ENCODE data around the gene NUDT9. TPM values are rescaled to one million over a fixed set of nuclear protein-coding genes. Genes with fewer than 3 reads are reported as not detected.
"Not testable (repeated sequence)": the region's sequence is repeated elsewhere in the genome, so short reads cannot be mapped to it uniquely, and the experiment has no call there.

Gene NUDT9
- total RNA-seq, 1 experiment from 2014 or later: 14.7 TPM

- Histone ChIP-seq H3K36me3 (ENCODE audit: low read depth, low read length) (no peaks in the 10 kb centered on the region), H4K20me1 (ENCODE audit: low read length) (no peaks in the 10 kb centered on the region), H3K4me2 (ENCODE audit: low read length) (no peak overlapping the region), H3K9ac (ENCODE audit: low read length) (no peak overlapping the region), H3K9me2 (replicated peaks; ENCODE audit: low read length) (no peaks in the 10 kb centered on the region), H3K27me3 (ENCODE audit: low read length) (no peaks in the 10 kb centered on the region), H3K27ac (ENCODE audit: low read length) (no peak overlapping the region), H3K79me2 (ENCODE audit: low read length) (no peaks in the 10 kb centered on the region), H3F3A (ENCODE audit: low read length, unreplicated experiment) (no peaks in the 10 kb centered on the region), H3K9me3 (ENCODE audit: low read length) (no peaks in the 10 kb centered on the region), H3K4me1 (ENCODE audit: insufficient read depth, low read length) (no peaks in the 10 kb centered on the region), H3K4me3 (ENCODE audit: low read length) (no peak overlapping the region), H2AFZ (ENCODE audit: low read length) (no peak overlapping the region)
- CTCF ChIA-PET: no interaction called here
- no TSS peak for BruUV-seq (replicated peaks)
- POLR2A ChIA-PET (ENCODE audit: unreplicated experiment): no interaction called here
- no peak for ATAC-seq
- no peak for DNase-seq
- intact Hi-C loops (cut with micrococcal nuclease): no loop called here
- TF ChIP-seq EZH2phosphoT487 (IDR thresholded peaks at IDR 0.05; ENCODE audit: borderline replicate concordance, low read length) (no peak), EZH2 (IDR thresholded peaks at IDR 0.05; ENCODE audit: low read length, unreplicated experiment) (no peak), CTCF (conservative IDR thresholded peaks at IDR 0.05; ENCODE audit: low read depth, low read length) (no peak)
These were observed 54.6 kb downstream of the NUDT9 start for GRCh38 chr4:87476934-87477333.

DNA sequence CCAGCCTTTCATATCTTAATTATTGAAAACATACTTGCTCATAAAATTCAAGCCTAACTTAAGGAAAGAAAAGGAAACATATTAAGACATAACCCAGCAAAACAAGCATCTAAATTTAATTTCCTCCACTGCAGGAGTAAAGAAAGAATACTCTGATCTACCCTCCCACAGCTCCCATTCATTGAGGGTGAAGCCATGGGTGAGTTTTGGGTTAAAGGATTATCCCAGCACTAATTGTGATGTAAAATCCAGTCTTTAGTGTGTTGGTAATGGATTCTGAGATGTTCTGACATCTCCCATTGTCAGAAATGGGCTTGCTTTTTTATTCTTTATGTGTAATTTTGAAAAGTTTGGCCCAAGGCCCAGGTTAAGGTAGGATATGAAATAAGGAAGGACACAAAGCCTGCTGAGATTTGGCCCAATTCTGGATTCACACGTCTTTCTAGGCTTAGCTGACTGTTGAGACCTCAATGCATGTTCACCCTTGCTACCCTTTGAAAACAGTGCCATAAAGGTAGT lies 56.4 kb downstream of the NUDT9 start:
- Histone ChIP-seq H3K27ac (ENCODE audit: low read length) (no peak overlapping the region), H3K4me2 (ENCODE audit: low read length) (no peak overlapping the region), H3K27me3 (ENCODE audit: low read length) (no peaks in the 10 kb centered on the region), H2AFZ (ENCODE audit: low read length) (no peak overlapping the region), H3K9ac (ENCODE audit: low read length) (no peak overlapping the region), H3K4me1 (ENCODE audit: insufficient read depth, low read length) (no peaks in the 10 kb centered on the region), H3F3A (ENCODE audit: low read length, unreplicated experiment) (no peaks in the 10 kb centered on the region), H3K9me2 (replicated peaks; ENCODE audit: low read length) (no peaks in the 10 kb centered on the region), H3K36me3 (ENCODE audit: low read depth, low read length) (no peaks in the 10 kb centered on the region), H3K9me3 (ENCODE audit: low read length) (no peaks in the 10 kb centered on the region), H3K4me3 (ENCODE audit: low read length) (no peak overlapping the region), H4K20me1 (ENCODE audit: low read length) (no peaks in the 10 kb centered on the region), H3K79me2 (ENCODE audit: low read length) (no peaks in the 10 kb centered on the region)
- ATAC-seq: no peak
- ChIA-PET CTCF (no interaction called here), POLR2A (ENCODE audit: unreplicated experiment) (no interaction called here)
- intact Hi-C loops (cut with micrococcal nuclease): no loop called here
- TF ChIP-seq CTCF (conservative IDR thresholded peaks at IDR 0.05; ENCODE audit: low read depth, low read length): no peak
- TF ChIP-seq EZH2phosphoT487 (IDR thresholded peaks at IDR 0.05; ENCODE audit: borderline replicate concordance, low read length): no peak
- TF ChIP-seq EZH2 (IDR thresholded peaks at IDR 0.05; ENCODE audit: low read length, unreplicated experiment): no peak
- DNase-seq: no peak
- BruUV-seq (replicated peaks): no TSS peak

GRCh38 chr4:87481377-87481776 lies 59.0 kb downstream of the NUDT9 start:
- no TSS peak for BruUV-seq (replicated peaks)
- H3F3A ChIP-seq (ENCODE audit: low read length, unreplicated experiment): no peaks in the 10 kb centered on the region
- H3K27ac ChIP-seq (ENCODE audit: low read length): no peak overlapping the region
- H2AFZ ChIP-seq (ENCODE audit: low read length): no peak overlapping the region
- ChIA-PET CTCF (no interaction called here), POLR2A (ENCODE audit: unreplicated experiment) (no interaction called here)
- intact Hi-C loops (cut with micrococcal nuclease): no loop called here
- H3K27me3 ChIP-seq (ENCODE audit: low read length): no peaks in the 10 kb centered on the region
- DNase-seq (no peak), ATAC-seq (no peak)
- no peaks in the 10 kb centered on the region for H3K79me2 ChIP-seq (ENCODE audit: low read length)
- H3K9me3 ChIP-seq (ENCODE audit: low read length): no peaks in the 10 kb centered on the region
- H4K20me1 ChIP-seq (ENCODE audit: low read length): no peaks in the 10 kb centered on the region
- H3K36me3 ChIP-seq (ENCODE audit: low read depth, low read length): no peaks in the 10 kb centered on the region
- TF ChIP-seq EZH2 (IDR thresholded peaks at IDR 0.05; ENCODE audit: low read length, unreplicated experiment) (no peak), CTCF (conservative IDR thresholded peaks at IDR 0.05; ENCODE audit: low read depth, low read length) (no peak), EZH2phosphoT487 (IDR thresholded peaks at IDR 0.05; ENCODE audit: borderline replicate concordance, low read length) (no peak)
- H3K4me3 ChIP-seq (ENCODE audit: low read length): no peak overlapping the region
- H3K4me2 ChIP-seq (ENCODE audit: low read length): no peak overlapping the region
- H3K4me1 ChIP-seq (ENCODE audit: insufficient read depth, low read length): no peaks in the 10 kb centered on the region
- H3K9me2 ChIP-seq (replicated peaks; ENCODE audit: low read length): no peaks in the 10 kb centered on the region
- no peak overlapping the region for H3K9ac ChIP-seq (ENCODE audit: low read length)

- H3K27ac ChIP-seq (ENCODE audit: low read length); POLR2A ChIA-PET (ENCODE audit: unreplicated experiment); intact Hi-C loops (cut with micrococcal nuclease); H3K36me3 ChIP-seq (ENCODE audit: low read depth, low read length); H3K9me3 ChIP-seq (ENCODE audit: low read length); H3K4me1 ChIP-seq (ENCODE audit: insufficient read depth, low read length); DNase-seq; H3K4me3 ChIP-seq (ENCODE audit: low read length); CTCF ChIA-PET; H3K27me3 ChIP-seq (ENCODE audit: low read length); ATAC-seq; H3K9me2 ChIP-seq (replicated peaks; ENCODE audit: low read length); H2AFZ ChIP-seq (ENCODE audit: low read length); BruUV-seq (replicated peaks); H3F3A ChIP-seq (ENCODE audit: low read length, unreplicated experiment); H3K79me2 ChIP-seq (ENCODE audit: low read length); H4K20me1 ChIP-seq (ENCODE audit: low read length); H3K9ac ChIP-seq (ENCODE audit: low read length); H3K4me2 ChIP-seq (ENCODE audit: low read length): not testable (repeated sequence)
These were observed 60.9 kb downstream of the NUDT9 start for GRCh38 chr4:87483247-87483646.
